Thyroid gland (tissue), 4 donors: ENCODE measurements around the gene CHML.

Source experiments
- CTCF ChIP-seq, 6 experiments: fragments of 200-600 bp in 3 of 6; fragments of 450-650 bp in 3 of 6; sonication (generic) in 3 of 6; IDR thresholded peaks; one replicate each; pipeline ENCODE4 v1.5.1; 2016 to 2019; ENCODE audit warnings: antibody characterized with exemption in 6 of 6, mild to moderate bottlenecking in 2 of 6, inconsistent platforms in 1 of 6, moderate library complexity in 1 of 6
- POLR2A ChIP-seq, 2 donors: fragments of 450-650 bp; IDR thresholded peaks; one replicate each; pipeline ENCODE4 v1.6.1; 2017; ENCODE audit warnings: antibody characterized with exemption in 2 of 2, mild to moderate bottlenecking in 2 of 2, moderate library complexity in 1 of 2

GRCh38 chr1:241612533-241613477, 27.4 kb downstream of the CHML start:
- TF ChIP-seq CTCF (IDR thresholded peaks at IDR 0.05) (no peak), POLR2A (IDR thresholded peaks at IDR 0.05) (no peak)
